PFSK-1 (cell line): ENCODE results near the gene RAB18.

Experiments
- FOXP2 ChIP-seq: optimal IDR thresholded peaks from 2 replicates; pipeline ENCODE3; 2011; ENCODE audit warnings: borderline replicate concordance, control low read depth, inconsistent platforms; ENCODE audit not compliant: insufficient read depth; ENCODE audit errors: extremely low read length, extremely low read depth
- POLR2AphosphoS5 ChIP-seq: IDR thresholded peaks from 2 replicates; pipeline ENCODE4 v1.6.1; 2012; ENCODE audit warnings: low read depth, mild to moderate bottlenecking, control low read depth, low read length, moderate library complexity
- SIN3A ChIP-seq: IDR thresholded peaks from 2 replicates; pipeline ENCODE4 v1.6.1; 2012; ENCODE audit warnings: mild to moderate bottlenecking, low read length, moderate library complexity, borderline replicate concordance; ENCODE audit not compliant: insufficient read depth
- TAF1 ChIP-seq: IDR thresholded peaks from 2 replicates; pipeline ENCODE4 v1.6.1; 2012; ENCODE audit warnings: low read length, control low read depth, borderline replicate concordance; ENCODE audit not compliant: insufficient read depth
- TF ChIP-seq, protein P1 (sequence below), 2 experiments: IDR thresholded peaks; 2 replicates each; pipeline versions ENCODE4 v1.6.1 to v1.8.0; 2011 to 2012; ENCODE audit warnings: low read depth in 2 of 2, low read length in 2 of 2, control low read depth in 1 of 2, inconsistent platforms in 1 of 2, mild to moderate bottlenecking in 1 of 2, moderate library complexity in 1 of 2; ENCODE audit not compliant: insufficient read depth in 1 of 2

Gene RAB18

DNA sequence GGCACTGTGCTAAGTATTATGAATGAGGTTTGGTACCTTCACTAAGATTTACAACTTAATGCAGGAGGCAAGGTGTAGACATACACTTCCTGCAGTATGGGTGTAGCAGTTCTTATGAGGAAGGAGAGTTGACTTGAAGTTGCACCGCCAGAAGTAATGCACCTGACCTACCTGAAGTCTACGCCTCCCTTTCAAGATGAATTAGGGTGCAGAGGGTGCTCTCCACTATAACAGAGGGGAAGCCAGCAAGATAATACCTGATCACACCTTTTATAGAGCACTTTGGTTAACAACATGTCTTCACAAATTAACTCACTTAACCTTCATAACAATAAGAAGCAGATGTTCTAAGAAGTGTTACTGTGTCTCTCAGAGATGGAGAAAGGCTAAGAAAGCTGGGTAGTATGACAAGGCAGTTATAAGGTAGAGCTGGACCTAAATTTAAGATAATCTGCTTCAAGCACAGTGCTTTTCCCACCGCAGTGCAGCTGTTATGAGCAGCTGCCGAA is 552 bp upstream of the RAB18 start:
- TF ChIP-seq, protein P1, sequence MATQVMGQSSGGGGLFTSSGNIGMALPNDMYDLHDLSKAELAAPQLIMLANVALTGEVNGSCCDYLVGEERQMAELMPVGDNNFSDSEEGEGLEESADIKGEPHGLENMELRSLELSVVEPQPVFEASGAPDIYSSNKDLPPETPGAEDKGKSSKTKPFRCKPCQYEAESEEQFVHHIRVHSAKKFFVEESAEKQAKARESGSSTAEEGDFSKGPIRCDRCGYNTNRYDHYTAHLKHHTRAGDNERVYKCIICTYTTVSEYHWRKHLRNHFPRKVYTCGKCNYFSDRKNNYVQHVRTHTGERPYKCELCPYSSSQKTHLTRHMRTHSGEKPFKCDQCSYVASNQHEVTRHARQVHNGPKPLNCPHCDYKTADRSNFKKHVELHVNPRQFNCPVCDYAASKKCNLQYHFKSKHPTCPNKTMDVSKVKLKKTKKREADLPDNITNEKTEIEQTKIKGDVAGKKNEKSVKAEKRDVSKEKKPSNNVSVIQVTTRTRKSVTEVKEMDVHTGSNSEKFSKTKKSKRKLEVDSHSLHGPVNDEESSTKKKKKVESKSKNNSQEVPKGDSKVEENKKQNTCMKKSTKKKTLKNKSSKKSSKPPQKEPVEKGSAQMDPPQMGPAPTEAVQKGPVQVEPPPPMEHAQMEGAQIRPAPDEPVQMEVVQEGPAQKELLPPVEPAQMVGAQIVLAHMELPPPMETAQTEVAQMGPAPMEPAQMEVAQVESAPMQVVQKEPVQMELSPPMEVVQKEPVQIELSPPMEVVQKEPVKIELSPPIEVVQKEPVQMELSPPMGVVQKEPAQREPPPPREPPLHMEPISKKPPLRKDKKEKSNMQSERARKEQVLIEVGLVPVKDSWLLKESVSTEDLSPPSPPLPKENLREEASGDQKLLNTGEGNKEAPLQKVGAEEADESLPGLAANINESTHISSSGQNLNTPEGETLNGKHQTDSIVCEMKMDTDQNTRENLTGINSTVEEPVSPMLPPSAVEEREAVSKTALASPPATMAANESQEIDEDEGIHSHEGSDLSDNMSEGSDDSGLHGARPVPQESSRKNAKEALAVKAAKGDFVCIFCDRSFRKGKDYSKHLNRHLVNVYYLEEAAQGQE (IDR thresholded peaks at IDR 0.05; ENCODE audit: insufficient read depth in 1 of 2, low read depth in 2 of 2, low read length in 2 of 2): no peak
- TF ChIP-seq FOXP2 (no peak), SIN3A (no peak), TAF1 (no peak), POLR2AphosphoS5 (no peak)

DNA sequence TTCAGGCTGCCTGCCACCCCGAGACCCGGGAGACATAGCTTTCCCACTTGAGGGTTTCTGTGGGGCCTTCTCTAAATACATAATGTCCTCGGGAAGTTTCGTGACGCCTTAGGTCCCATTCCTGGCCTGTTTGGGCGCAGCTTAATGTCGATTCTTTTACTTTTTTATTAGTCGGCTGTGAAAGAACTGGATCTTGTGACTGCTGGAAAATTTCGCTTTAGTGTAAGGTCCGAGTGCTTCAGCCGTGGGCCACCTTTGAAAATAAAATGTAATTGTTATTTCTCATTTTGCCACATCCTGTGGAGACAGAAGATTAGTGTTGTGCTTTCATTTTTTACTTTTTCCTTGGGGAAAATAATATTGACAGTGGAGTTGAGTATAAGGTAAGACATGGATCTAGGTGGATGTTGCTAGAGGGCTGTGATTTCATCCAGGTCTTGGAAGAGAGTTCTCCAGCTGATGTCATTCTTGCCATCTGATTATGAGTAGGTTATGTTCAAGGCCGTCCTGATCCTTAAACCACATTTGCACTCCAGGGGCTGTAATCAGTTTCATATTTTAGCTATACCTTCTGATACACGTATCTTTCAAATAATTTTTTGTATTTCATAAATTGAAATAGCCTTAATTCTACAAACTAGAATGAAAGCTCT is 830 bp downstream of the RAB18 start:
- TF ChIP-seq TAF1 (no peak), FOXP2 (no peak), POLR2AphosphoS5 (no peak), SIN3A (no peak)
- TF ChIP-seq, protein P1 (IDR thresholded peaks at IDR 0.05; ENCODE audit: insufficient read depth in 1 of 2, low read depth in 2 of 2, low read length in 2 of 2): no peak

DNA sequence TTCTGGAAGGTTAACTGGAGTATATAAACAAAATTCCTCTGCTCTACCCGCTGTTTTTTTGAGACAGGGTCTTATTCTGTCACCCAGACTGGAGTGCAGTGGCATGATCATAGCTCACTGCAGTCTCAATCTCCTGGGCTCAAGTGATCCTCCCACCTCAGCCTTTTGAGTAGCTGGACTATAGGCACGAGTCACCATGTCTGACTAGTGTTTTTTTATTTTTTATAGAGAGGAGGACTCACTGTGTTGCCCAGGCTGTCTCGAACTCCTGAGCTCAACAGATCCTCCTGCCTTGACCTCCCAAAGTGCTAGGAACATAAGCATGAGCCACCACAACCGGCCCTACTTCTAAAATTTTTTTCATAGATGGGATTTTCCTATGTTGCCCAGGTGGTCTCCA is 2.2 kb downstream of the RAB18 start:
- TF ChIP-seq, protein P1 (IDR thresholded peaks at IDR 0.05; ENCODE audit: insufficient read depth in 1 of 2, low read depth in 2 of 2, low read length in 2 of 2): no peak
- no peak for TF ChIP-seq SIN3A
- no peak for TF ChIP-seq FOXP2
- no peak for TF ChIP-seq POLR2AphosphoS5
- TF ChIP-seq TAF1: no peak

DNA sequence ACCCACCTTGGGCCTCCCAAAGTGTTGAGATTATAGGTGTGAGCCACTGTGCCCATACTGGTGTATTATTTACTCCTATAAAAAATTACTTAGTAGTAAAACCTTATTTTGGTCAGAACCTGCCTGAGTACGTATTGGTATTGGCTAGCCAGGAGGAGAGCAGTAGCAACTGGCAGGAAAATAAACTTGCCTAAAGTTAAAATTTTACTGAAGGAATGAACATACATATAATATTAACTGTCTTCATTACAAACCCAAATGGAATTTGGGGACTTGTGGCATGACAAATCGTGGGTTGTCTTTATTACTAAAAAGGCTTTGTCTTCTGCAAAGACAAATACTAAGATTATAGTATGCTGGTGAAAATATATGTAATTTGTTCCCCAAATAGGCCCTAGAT is 8.4 kb downstream of the RAB18 start:
- TF ChIP-seq SIN3A (no peak), TAF1 (no peak), POLR2AphosphoS5 (no peak), FOXP2 (no peak)
- TF ChIP-seq, protein P1 (IDR thresholded peaks at IDR 0.05; ENCODE audit: insufficient read depth in 1 of 2, low read depth in 2 of 2, low read length in 2 of 2): no peak
